NCI-H82 treated with DMSO at 0.1 percent for 48 hours (cell line): ENCODE results near the gene RHEX.
A peak's percentile ranks its signal among the peaks of the same experiment; 100 is the strongest.

ENCODE experiments used
- DNase-seq: peaks from one replicate; lab custom pipeline; 2025; ENCODE audit not compliant: unreplicated experiment; lab: John Stamatoyannopoulos, UW

RHEX gene

GRCh38 chr1:206083750-206084149 lies 30.8 kb downstream of the RHEX start:
- DNase-seq, result no peak

GRCh38 chr1:206087091-206087490 lies 34.1 kb downstream of the RHEX start:
- no peak for DNase-seq

- DNase-seq, result no peak
Observed at GRCh38 chr1:206089341-206089740, 36.4 kb downstream of the RHEX start.

- DNase-seq, result no peak
Observed at GRCh38 chr1:206094024-206094423, 41.1 kb downstream of the RHEX start.

- no peak for DNase-seq
Observed at GRCh38 chr1:206097381-206097780, 44.4 kb downstream of the RHEX start.

- DNase-seq, result no peak
Observed at GRCh38 chr1:206098242-206098919, 45.4 kb downstream of the RHEX start.

- DNase-seq, result no peak
Observed at GRCh38 chr1:206100226-206100815, 47.3 kb downstream of the RHEX start.

- no peak for DNase-seq
Observed at GRCh38 chr1:206101351-206102045, 48.5 kb downstream of the RHEX start.

- DNase-seq, result no peak
Observed at GRCh38 chr1:206102292-206102936, 49.4 kb downstream of the RHEX start.

GRCh38 chr1:206103979-206104378 lies 51.0 kb downstream of the RHEX start:
- DNase-seq, result no peak

GRCh38 chr1:206105464-206105995 lies 52.6 kb downstream of the RHEX start:
- no peak for DNase-seq

- DNase-seq, result peak; percentile 20
Observed at GRCh38 chr1:206106328-206107167, 53.6 kb downstream of the RHEX start.

GRCh38 chr1:206107168-206107544 lies 54.2 kb downstream of the RHEX start:
- no peak for DNase-seq

- DNase-seq, result no peak
Observed at GRCh38 chr1:206108635-206109034, 55.7 kb downstream of the RHEX start.

- DNase-seq, result no peak
Observed at GRCh38 chr1:206109718-206110117, 56.7 kb downstream of the RHEX start.

- no peak for DNase-seq
Observed at GRCh38 chr1:206110161-206110560, 57.2 kb downstream of the RHEX start.

GRCh38 chr1:206110820-206111219 lies 57.8 kb downstream of the RHEX start:
- DNase-seq, result no peak

- no peak for DNase-seq
Observed at GRCh38 chr1:206111271-206111927, 58.4 kb downstream of the RHEX start.

GRCh38 chr1:206112600-206113301 lies 59.8 kb downstream of the RHEX start:
- no peak for DNase-seq
